ENCODE results near the gene LRRC4C.

DNA sequence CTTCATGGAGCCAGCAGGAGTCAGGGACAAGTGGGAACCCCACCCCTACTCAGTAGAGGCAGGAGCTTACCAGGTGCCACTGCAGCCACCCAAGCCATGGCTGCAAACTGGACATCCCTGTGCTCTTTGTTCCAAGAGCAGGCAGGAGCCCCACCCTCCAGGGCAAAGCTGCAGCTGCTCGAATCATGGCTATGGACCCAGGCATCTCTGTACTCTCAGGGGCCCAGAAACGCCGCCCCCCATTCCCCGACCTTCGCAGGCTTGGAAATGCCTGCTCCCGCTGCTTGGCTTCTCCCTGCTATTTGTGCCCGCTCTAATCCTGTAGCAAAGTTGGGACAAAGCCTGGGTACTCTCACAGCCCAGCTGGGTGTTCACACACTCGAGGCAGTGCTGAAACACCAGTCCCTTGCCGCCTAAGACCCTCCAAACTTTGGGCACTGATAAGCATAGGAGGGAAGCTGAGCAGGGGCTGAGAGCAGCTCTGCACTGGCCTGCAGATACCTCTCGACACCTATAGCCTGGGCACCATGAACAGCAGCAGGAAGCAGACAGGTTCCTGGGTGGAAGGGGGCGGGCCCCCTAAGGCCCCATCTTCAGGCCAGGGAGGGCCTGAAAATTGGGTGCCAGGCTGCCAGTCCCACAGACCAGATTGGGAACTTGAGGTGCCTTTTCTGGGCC lies 402.4 kb downstream of the LRRC4C start:
- TF ChIP-seq, protein P1, sequence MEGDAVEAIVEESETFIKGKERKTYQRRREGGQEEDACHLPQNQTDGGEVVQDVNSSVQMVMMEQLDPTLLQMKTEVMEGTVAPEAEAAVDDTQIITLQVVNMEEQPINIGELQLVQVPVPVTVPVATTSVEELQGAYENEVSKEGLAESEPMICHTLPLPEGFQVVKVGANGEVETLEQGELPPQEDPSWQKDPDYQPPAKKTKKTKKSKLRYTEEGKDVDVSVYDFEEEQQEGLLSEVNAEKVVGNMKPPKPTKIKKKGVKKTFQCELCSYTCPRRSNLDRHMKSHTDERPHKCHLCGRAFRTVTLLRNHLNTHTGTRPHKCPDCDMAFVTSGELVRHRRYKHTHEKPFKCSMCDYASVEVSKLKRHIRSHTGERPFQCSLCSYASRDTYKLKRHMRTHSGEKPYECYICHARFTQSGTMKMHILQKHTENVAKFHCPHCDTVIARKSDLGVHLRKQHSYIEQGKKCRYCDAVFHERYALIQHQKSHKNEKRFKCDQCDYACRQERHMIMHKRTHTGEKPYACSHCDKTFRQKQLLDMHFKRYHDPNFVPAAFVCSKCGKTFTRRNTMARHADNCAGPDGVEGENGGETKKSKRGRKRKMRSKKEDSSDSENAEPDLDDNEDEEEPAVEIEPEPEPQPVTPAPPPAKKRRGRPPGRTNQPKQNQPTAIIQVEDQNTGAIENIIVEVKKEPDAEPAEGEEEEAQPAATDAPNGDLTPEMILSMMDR (conservative IDR thresholded peaks at IDR 0.05 in 1 of 2, IDR thresholded peaks at IDR 0.05 in 1 of 2; ENCODE audit: extremely low read depth in 1 of 2, insufficient read depth in 1 of 2, low read depth in 1 of 2, low read length in 2 of 2): no peak
- no peak for TF ChIP-seq EZH2 (IDR thresholded peaks at IDR 0.05; ENCODE audit: borderline replicate concordance, low read length)
